NCI-H2196 (cell line): ENCODE data around the gene FAU.
A peak's percentile ranks its signal among the peaks of the same experiment; 100 is the strongest.
"Not testable (repeated sequence)": the region's sequence is repeated elsewhere in the genome, so short reads cannot be mapped to it uniquely, and the experiment has no call there.

Source experiments
- DNase-seq: peaks from one replicate; lab custom pipeline; 2025; ENCODE audit not compliant: unreplicated experiment; lab: John Stamatoyannopoulos, UW

The FAU gene

DNA sequence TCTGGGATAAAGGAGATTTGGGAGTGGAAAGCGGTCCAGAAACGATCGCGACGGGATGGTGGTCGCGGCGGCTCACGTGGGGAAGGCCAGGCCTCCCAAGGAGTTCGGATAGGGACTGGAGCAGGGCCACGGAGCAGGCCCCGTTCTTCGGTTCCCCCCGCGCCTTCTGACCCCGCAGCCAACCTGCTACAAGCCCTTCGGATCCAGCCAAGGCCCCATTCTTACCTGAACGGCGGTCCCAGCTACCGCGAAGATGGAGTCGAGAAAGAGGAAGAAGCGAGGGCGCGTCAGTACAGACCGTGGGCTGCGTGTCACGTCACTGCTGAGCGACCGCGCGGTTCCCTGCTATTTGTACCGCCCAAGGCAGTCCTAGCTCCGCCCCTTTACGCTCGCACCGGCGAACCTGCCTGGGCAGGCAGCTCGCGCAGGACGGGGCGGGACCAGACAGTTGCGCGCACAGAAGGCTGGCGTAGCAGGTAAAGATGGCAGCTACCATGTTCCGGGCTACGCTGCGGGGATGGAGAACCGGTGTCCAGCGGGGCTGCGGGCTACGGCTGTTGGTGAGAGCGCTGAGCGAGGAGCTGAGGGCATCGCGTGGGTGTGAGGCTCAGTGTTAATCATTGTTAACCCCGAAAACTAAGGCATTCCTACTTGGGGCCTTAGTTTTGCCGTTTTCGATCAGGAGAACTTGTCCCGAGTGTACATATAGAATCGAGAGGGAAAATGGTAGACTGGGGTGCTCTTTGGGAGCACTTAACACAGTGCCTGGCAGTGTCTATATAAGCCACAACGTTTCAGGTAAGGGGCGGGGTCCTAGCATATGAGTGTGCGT lies at the start of gene FAU, which contains the start of gene MRPL49:
FAU (minus strand) TSS at position 270 of the 832 bp plus-strand sequence. CDS start 321 bp downstream, outside the sequence.
MRPL49 (plus strand) TSS at position 457 of the 832 bp plus-strand sequence; CDS start at position 483, 26 bp downstream.
- DNase-seq, result peak; percentile 99

GRCh38 chr11:65170058-65170534 lies 48.2 kb upstream of the FAU start, which contains the start of gene SPDYC:
TSS of gene SPDYC (plus strand) at chr11:65170233. CDS start at chr11:65171358, 1,125 bp downstream.
- DNase-seq, result no peak

- no peak for DNase-seq
Observed at GRCh38 chr11:65169164-65169641, 47.3 kb upstream of the FAU start.

DNA sequence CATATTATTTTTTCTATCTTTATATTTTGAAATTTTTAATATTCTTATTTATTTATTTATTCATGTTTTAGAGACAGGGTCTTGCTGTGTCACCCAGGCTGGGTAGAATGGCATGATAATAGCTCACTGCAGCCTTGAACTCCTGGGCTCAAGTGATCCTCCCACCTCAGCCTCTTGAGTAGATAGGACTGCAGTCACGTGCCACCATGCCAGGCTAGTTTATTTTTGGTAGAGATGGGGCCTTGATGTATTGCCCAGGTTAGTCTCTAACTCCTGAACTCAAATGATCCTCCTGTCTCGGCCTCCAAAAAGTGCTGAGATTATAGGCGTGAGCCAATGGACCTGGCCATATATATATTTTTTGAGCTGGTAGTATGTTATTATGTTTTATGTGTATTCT lies 45.7 kb upstream of the FAU start:
- no peak for DNase-seq

DNA sequence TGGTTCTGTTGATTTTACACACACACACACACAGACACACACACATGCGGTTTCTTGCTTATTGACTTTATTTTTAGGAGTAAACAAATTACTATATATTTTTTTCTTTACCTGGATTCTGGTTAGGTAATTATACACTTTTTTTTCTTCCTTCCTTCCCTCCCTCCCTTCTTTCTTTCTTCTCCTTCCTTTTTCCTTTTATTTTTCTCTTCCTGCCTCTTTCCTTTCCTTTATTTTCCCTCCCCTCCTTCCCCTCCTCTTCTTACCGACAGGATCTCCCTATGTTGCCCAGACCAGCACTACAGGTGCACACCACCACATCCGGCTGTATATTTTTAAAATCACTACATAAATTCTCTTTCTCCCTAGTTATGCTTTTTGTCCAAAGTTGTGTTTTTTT lies 45.0 kb upstream of the FAU start:
- DNase-seq, result no peak

GRCh38 chr11:65165410-65166317 lies 43.7 kb upstream of the FAU start:
- no peak for DNase-seq

GRCh38 chr11:65163684-65164083 lies 41.8 kb upstream of the FAU start:
- DNase-seq, result no peak

DNA sequence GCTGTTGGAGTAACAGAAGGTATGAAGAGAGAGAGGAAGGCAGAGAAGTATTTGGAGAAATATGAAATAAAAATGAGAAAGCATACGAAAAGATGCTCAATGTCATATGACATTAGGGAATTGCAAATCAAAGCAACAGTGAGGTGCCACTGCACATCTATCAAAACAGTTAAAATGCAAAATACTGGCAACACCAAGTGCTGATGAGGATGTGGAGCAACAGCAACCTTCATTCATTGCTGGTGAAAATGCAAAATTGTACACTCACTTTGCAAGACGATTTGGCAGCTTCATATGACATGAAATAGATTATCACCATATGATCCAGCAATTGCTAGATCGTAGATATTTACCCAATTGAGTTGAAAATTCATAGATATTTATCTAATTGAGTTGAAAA lies 38.7 kb upstream of the FAU start:
- no peak for DNase-seq

GRCh38 chr11:65159012-65159411 lies 37.1 kb upstream of the FAU start:
- no peak for DNase-seq

- DNase-seq, result no peak
Observed at GRCh38 chr11:65157336-65157735, 35.4 kb upstream of the FAU start.

- no peak for DNase-seq
Observed at GRCh38 chr11:65156926-65157325, 35.0 kb upstream of the FAU start.

- no peak for DNase-seq
Observed at GRCh38 chr11:65156256-65156655, 34.3 kb upstream of the FAU start.

GRCh38 chr11:65152122-65152521 lies 30.2 kb upstream of the FAU start:
- DNase-seq, result no peak

DNA sequence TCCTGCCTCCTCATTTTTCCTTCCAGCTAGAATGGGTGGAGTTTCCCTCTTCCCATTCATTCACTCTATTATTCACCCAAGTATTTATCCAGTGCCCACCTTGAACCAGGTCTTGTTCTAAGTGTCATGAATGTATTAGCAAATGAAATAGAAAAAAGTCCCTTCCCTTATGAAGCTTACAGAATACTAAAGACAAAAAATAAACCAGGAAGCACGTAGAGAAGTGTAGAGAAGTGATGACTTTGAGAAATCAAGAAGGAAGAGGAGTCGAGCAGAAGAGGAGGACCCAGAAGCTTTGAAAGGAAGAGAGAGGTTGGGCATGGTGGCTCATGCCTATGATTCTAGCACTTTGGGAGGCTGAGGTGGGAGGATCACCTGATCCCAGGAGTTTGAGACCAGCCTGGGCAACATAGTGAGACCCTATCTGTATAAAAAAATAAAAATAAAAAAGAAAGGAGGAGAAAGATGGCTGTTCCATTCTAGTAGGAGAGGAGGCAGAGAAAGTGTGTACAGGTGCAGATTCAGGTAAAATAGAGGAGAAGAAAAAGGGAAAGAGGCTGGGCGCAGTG lies 29.5 kb upstream of the FAU start:
- DNase-seq, result no peak

GRCh38 chr11:65150509-65151299 lies 28.8 kb upstream of the FAU start:
- DNase-seq, result peak; percentile 94

DNA sequence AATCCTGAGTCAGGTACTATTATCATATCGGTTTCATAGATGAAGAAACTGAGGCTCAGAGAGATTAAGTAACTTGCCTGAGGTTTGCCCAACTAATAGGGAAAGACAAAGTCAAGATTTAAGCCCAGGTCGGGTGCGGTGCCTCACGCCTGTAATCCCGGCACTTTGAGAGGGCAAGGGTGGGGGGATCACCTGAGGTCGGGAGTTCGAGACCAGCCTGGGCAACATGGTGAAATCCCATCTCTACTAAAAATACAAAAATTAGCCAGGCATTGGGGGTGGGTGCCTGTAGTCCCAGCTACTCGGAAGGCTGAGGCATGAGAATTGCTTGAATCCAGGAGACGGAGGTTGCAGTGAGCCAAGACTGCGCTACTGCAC lies 28.2 kb upstream of the FAU start:
- DNase-seq, result not testable (repeated sequence)

GRCh38 chr11:65148657-65149056 lies 26.7 kb upstream of the FAU start:
- DNase-seq, result no peak

GRCh38 chr11:65147352-65148075 lies 25.6 kb upstream of the FAU start:
- no peak for DNase-seq

GRCh38 chr11:65141896-65142494 lies 20.1 kb upstream of the FAU start:
- DNase-seq, result no peak
